Neural cell (in vitro differentiated cells): Measurements from ENCODE around the gene EFR3B. TPM values are rescaled to one million over a fixed set of nuclear protein-coding genes. Genes with fewer than 3 reads are reported as not detected.

ENCODE experiments used
- H2AFZ ChIP-seq: fragments of 200-600, 300-800 bp; sonication (generic), shearing (Covaris generic); 2 replicates; pipeline ENCODE4 v1.6.0; 2014; ENCODE audit warnings: low read depth, mild to moderate bottlenecking, antibody characterized with exemption, low read length, moderate library complexity
- H3F3A ChIP-seq: fragments of 200-600 bp; shearing (Covaris generic); 2 replicates; pipeline ENCODE4 v1.6.1; 2016; ENCODE audit warnings: mild to moderate bottlenecking, moderate library complexity, mixed read lengths, antibody characterized with exemption, low read length; ENCODE audit not compliant: insufficient read depth, poor library complexity, severe bottlenecking
- H3K27ac ChIP-seq: fragments of 200-600, 300-800 bp; sonication (generic), shearing (Covaris generic); 2 replicates; pipeline ENCODE4 v1.5.1; 2014; ENCODE audit warnings: mild to moderate bottlenecking, low read length, moderate library complexity
- H3K27me3 ChIP-seq: fragments of 300-800, 200-600 bp; sonication (generic), shearing (Covaris generic); 2 replicates; pipeline ENCODE4 v1.6.0; 2014; ENCODE audit warnings: mild to moderate bottlenecking, low read depth, low read length, moderate library complexity; ENCODE audit not compliant: insufficient read depth
- H3K36me3 ChIP-seq: fragments of 300-800, 200-600 bp; sonication (generic), shearing (Covaris generic); 2 replicates; pipeline ENCODE4 v1.5.1; 2014; ENCODE audit warnings: mild to moderate bottlenecking, antibody characterized with exemption, low read length, moderate library complexity; ENCODE audit not compliant: insufficient read depth
- H3K4me2 ChIP-seq: fragments of 300-800, 200-600 bp; sonication (generic), shearing (Covaris generic); 2 replicates; pipeline ENCODE4 v1.6.0; 2014; ENCODE audit warnings: mild to moderate bottlenecking, low read length
- H3K4me3 ChIP-seq: fragments of 300-800, 200-600 bp; sonication (generic), shearing (Covaris generic); 2 replicates; pipeline ENCODE4 v1.5.1; 2014; ENCODE audit warnings: mild to moderate bottlenecking, low read length, moderate library complexity
- H3K79me2 ChIP-seq: fragments of 200-600 bp; shearing (Covaris generic); replicated peaks from 2 replicates; pipeline ENCODE4 v1.6.0; 2014; ENCODE audit warnings: mild to moderate bottlenecking, low read length, moderate library complexity; ENCODE audit not compliant: insufficient read depth
- H3K9ac ChIP-seq: fragments of 300-800, 200-600 bp; sonication (generic), shearing (Covaris generic); 2 replicates; pipeline ENCODE4 v1.6.1; 2016; ENCODE audit warnings: mild to moderate bottlenecking, low read length, mixed read lengths
- H3K9me2 ChIP-seq: fragments of 200-600 bp; shearing (Covaris generic); 2 replicates; pipeline ENCODE4 v1.6.1; 2016; ENCODE audit warnings: mild to moderate bottlenecking, low read length, mixed read lengths; ENCODE audit not compliant: insufficient read depth
- H3K9me3 ChIP-seq: fragments of 200-600, 300-800 bp; sonication (generic), shearing (Covaris generic); 2 replicates; pipeline ENCODE4 v1.6.1; 2016; ENCODE audit warnings: mild to moderate bottlenecking, mixed run types, low read length, moderate library complexity, mixed read lengths
- H4K20me1 ChIP-seq: fragments of 200-600 bp; shearing (Covaris generic); 2 replicates; pipeline ENCODE4 v1.6.1; 2016; ENCODE audit warnings: mild to moderate bottlenecking, mixed run types; ENCODE audit not compliant: insufficient read depth
- CTCF ChIP-seq: fragments of 450-650 bp; IDR thresholded peaks from 2 replicates; pipeline ENCODE4 v1.5.1; 2014; ENCODE audit warnings: antibody characterized with exemption, mild to moderate bottlenecking, moderate library complexity; ENCODE audit not compliant: poor library complexity, severe bottlenecking
- EP300 ChIP-seq: fragments of 450-650 bp; conservative IDR thresholded peaks from 2 replicates; pipeline ENCODE4 v1.6.1; 2014; ENCODE audit warnings: antibody characterized with exemption, mild to moderate bottlenecking, moderate library complexity; ENCODE audit not compliant: poor library complexity, severe bottlenecking
- EZH2 ChIP-seq: fragments of 200-600, 300-800 bp; shearing (Covaris generic), sonication (generic); IDR thresholded peaks from 2 replicates; pipeline ENCODE4 v1.6.1; 2014; ENCODE audit warnings: antibody characterized with exemption, low read length, borderline replicate concordance, mild to moderate bottlenecking; ENCODE audit not compliant: insufficient read depth, poor library complexity, severe bottlenecking
- MXI1 ChIP-seq: fragments of 450-650 bp; conservative IDR thresholded peaks from 2 replicates; pipeline ENCODE4 v1.6.1; 2014; ENCODE audit warnings: antibody characterized with exemption, mild to moderate bottlenecking; ENCODE audit not compliant: poor library complexity, severe bottlenecking
- POLR2AphosphoS5 ChIP-seq: IDR thresholded peaks from 2 replicates; pipeline ENCODE4 v1.6.1; 2012
- RAD21 ChIP-seq: fragments of 450-650 bp; conservative IDR thresholded peaks from 2 replicates; pipeline ENCODE4 v1.6.1; 2014; ENCODE audit warnings: antibody characterized with exemption, mild to moderate bottlenecking, moderate library complexity
- REST ChIP-seq: IDR thresholded peaks from 2 replicates; pipeline ENCODE4 v1.6.1; 2012; ENCODE audit warnings: borderline replicate concordance
- SMC3 ChIP-seq: fragments of 450-650 bp; conservative IDR thresholded peaks from 2 replicates; pipeline ENCODE4 v1.6.1; 2014; ENCODE audit warnings: antibody characterized with exemption, mild to moderate bottlenecking, moderate library complexity; ENCODE audit not compliant: poor library complexity
- TAF1 ChIP-seq: IDR thresholded peaks from 2 replicates; pipeline ENCODE4 v1.6.1; 2012; ENCODE audit warnings: low read depth
- polyA plus RNA-seq: library from polyadenylated mRNA; depleted of rRNA; stranded (reverse); fragments of >200 nt; gene quantifications from 2 replicates; pipeline ENCODE4 v1.2.3, GENCODE V29; 2014

EFR3B gene
- polyA plus RNA-seq, 1 donor from 2014 or later = 29.3 TPM

- Histone ChIP-seq H2AFZ (no peak overlapping the region), H3K9me3 (no peaks in the 10 kb centered on the region), H3K9me2 (no peaks in the 10 kb centered on the region), H3K79me2 (no peaks in the 10 kb centered on the region), H4K20me1 (no peaks in the 10 kb centered on the region), H3K27ac (no peak overlapping the region), H3K36me3 (no peaks in the 10 kb centered on the region), H3K4me2 (no peak overlapping the region), H3K4me3 (no peak overlapping the region), H3K9ac (no peak overlapping the region), H3F3A (no peaks in the 10 kb centered on the region), H3K27me3 (no peaks in the 10 kb centered on the region)
- TF ChIP-seq CTCF = no peak
- no peak for TF ChIP-seq EP300
- no peak for TF ChIP-seq EZH2
- no peak for TF ChIP-seq SMC3
- no peak for TF ChIP-seq TAF1
- no peak for TF ChIP-seq MXI1
- TF ChIP-seq RAD21 = no peak
Observed at GRCh38 chr2:25151718-25152117, 109.8 kb downstream of the EFR3B start.

DNA sequence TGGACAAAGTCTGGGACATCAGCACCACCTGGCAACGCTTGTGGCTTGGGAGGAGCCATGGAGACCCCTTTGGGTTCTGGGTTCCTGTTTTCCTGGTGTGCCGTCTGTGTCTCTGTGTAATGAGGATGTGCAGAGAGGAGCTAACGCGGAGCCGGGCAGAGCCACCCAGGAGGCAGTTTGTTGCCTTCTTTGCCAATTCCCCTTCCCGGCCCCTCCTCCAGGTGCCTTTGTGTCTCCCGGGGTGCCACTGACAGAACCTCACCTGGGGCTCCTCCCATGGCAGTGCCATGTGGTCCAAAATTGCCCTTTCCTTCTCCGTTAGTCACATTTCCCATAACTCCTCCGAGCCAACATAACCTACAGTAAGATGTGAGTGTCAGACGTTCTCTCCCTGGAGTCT, 113.5 kb downstream of the EFR3B start:
- no peaks in the 10 kb centered on the region for H3K36me3 ChIP-seq
- H2AFZ ChIP-seq = no peak overlapping the region
- no peak for TF ChIP-seq TAF1
- no peak for TF ChIP-seq EP300
- no peak for TF ChIP-seq EZH2
- TF ChIP-seq SMC3 = no peak
- TF ChIP-seq CTCF = no peak
- no peak for TF ChIP-seq MXI1
- no peak for TF ChIP-seq REST
- TF ChIP-seq POLR2AphosphoS5 = no peak
- no peak for TF ChIP-seq RAD21
- no peak overlapping the region for H3K4me3 ChIP-seq
- no peaks in the 10 kb centered on the region for H3F3A ChIP-seq
- no peak overlapping the region for H3K9ac ChIP-seq
- H3K9me3 ChIP-seq = no peaks in the 10 kb centered on the region
- H3K4me2 ChIP-seq = no peak overlapping the region
- no peaks in the 10 kb centered on the region for H3K79me2 ChIP-seq
- H4K20me1 ChIP-seq = no peaks in the 10 kb centered on the region
- no peak overlapping the region for H3K27ac ChIP-seq
- no peaks in the 10 kb centered on the region for H3K9me2 ChIP-seq
- H3K27me3 ChIP-seq = no peaks in the 10 kb centered on the region
